Progenitor cell of endocrine pancreas (in vitro differentiated cells): ENCODE results near the gene ZNF362. TPM values are rescaled to one million over a fixed set of nuclear protein-coding genes. Genes with fewer than 3 reads are reported as not detected.

Source experiments
- DNase-seq: peaks from one replicate; pipeline ENCODE4 v3.0.0; 2021; ENCODE audit warnings: low spot score; ENCODE audit not compliant: unreplicated experiment
- H3K27ac Mint-ChIP-seq: 2 replicates; pipeline ENCODE4 v1.8.0; 2021; ENCODE audit warnings: mild to moderate bottlenecking, moderate library complexity, mixed read lengths
- H3K27me3 Mint-ChIP-seq: 2 replicates; pipeline ENCODE4 v1.8.0; 2021; ENCODE audit warnings: mixed read lengths
- H3K36me3 Mint-ChIP-seq: 2 replicates; pipeline ENCODE4 v1.8.0; 2022; ENCODE audit warnings: mixed read lengths; ENCODE audit not compliant: insufficient read depth
- H3K4me1 Mint-ChIP-seq: 2 replicates; pipeline ENCODE4 v1.8.0; 2021; ENCODE audit warnings: low read depth, mixed read lengths
- H3K4me3 Mint-ChIP-seq: 2 replicates; pipeline ENCODE4 v1.8.0; 2021; ENCODE audit warnings: low read depth, mild to moderate bottlenecking, moderate library complexity, mixed read lengths
- H3K9me3 Mint-ChIP-seq: 2 replicates; pipeline ENCODE4 v1.8.0; 2021; ENCODE audit warnings: low read depth, mixed read lengths
- total RNA-seq: library from RNA; stranded (reverse); gene quantifications from 2 replicates; pipeline ENCODE4 v1.2.1, GENCODE V29; 2021
- TF ChIP-seq, protein P1 (sequence below): fragments of 200-600 bp; sonication (generic); IDR thresholded peaks from one replicate; pipeline ENCODE4 v1.5.0; 2021; ENCODE audit warnings: antibody characterized with exemption, mild to moderate bottlenecking; ENCODE audit not compliant: unreplicated experiment

Gene ZNF362
- total RNA-seq, 1 donor from 2014 or later, result 79.3 TPM

DNA sequence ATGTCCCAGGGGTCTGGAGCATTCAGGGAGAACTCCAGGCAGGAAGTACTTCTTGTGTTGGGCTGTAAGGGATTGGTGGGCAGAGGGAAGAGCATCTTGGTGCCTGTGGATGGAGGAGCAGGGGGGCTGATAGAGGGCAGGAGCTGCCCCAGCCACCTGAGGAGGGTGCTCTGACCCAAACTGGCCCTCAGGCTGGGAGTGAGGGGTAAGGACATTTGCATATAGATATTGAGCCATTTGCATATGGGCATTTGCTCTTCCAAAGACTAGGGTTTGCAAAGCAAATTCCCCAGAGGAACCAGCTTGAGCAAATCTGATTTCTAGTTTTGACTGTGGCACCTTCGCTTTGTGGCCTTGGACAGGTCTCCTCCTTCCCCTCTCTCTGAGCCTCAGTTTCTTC lies 18.2 kb downstream of the ZNF362 start:
- DNase-seq, result no peak
- TF ChIP-seq, protein P1, sequence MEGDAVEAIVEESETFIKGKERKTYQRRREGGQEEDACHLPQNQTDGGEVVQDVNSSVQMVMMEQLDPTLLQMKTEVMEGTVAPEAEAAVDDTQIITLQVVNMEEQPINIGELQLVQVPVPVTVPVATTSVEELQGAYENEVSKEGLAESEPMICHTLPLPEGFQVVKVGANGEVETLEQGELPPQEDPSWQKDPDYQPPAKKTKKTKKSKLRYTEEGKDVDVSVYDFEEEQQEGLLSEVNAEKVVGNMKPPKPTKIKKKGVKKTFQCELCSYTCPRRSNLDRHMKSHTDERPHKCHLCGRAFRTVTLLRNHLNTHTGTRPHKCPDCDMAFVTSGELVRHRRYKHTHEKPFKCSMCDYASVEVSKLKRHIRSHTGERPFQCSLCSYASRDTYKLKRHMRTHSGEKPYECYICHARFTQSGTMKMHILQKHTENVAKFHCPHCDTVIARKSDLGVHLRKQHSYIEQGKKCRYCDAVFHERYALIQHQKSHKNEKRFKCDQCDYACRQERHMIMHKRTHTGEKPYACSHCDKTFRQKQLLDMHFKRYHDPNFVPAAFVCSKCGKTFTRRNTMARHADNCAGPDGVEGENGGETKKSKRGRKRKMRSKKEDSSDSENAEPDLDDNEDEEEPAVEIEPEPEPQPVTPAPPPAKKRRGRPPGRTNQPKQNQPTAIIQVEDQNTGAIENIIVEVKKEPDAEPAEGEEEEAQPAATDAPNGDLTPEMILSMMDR, result no peak
- Mint-ChIP-seq H3K4me3 (no peak overlapping the region), H3K9me3 (no peaks in the 10 kb centered on the region), H3K4me1 (peaks cover 3% of the 10 kb centered on the region), H3K27ac (no peak overlapping the region), H3K36me3 (peaks cover 9% of the 10 kb centered on the region), H3K27me3 (no peaks in the 10 kb centered on the region)

GRCh38 chr1:33275195-33275594 lies 18.9 kb downstream of the ZNF362 start:
- TF ChIP-seq, protein P1, result no peak
- Mint-ChIP-seq H3K4me3 (no peak overlapping the region), H3K27me3 (no peaks in the 10 kb centered on the region), H3K4me1 (peaks cover 3% of the 10 kb centered on the region), H3K9me3 (no peaks in the 10 kb centered on the region), H3K36me3 (peaks cover 12% of the 10 kb centered on the region), H3K27ac (no peak overlapping the region)
- DNase-seq, result no peak

- H3K4me3 Mint-ChIP-seq, result no peak overlapping the region
Observed at GRCh38 chr1:33275706-33276572, 19.6 kb downstream of the ZNF362 start.

DNA sequence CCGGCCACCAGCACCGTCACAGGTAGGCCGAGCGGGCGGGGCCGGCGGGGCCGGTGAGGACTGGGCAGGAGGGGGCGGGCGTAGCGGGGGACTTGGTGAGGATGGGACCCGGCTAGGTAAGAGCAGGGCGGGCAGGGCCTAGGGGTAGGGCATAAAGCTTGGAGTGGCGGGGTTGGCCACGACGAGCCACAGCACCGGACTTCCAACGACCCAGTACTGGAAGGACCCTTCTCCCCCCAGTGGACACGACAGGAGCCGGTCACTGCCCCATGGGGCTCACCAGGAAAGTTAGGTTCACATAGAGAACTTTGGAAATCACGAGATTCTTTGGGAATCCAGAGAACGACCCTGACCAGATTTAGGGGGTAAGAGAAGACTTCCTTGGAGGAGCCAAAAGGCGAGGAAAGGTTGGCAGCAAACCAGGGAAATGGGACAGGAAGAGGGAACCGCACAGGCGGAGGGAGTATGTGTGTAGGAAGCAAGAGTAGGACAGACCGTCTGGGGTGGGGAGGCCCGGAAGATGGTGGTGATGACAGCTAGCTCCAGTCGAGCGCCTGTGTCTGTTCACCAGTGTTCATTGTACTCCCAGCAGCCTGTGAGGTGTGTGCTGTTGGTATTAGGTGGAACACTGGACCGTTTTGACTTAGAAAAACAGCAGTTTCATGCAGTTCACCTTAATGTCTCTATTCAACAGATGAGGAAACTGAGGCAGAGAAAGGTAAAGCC lies 20.4 kb downstream of the ZNF362 start:
- TF ChIP-seq, protein P1, result no peak
- peak overlapping the region; percentile 18 for H3K27ac Mint-ChIP-seq
- H3K27me3 Mint-ChIP-seq, result no peaks in the 10 kb centered on the region
- no peaks in the 10 kb centered on the region for H3K9me3 Mint-ChIP-seq
- H3K4me3 Mint-ChIP-seq, result no peak overlapping the region
- peaks cover 13% of the 10 kb centered on the region for H3K36me3 Mint-ChIP-seq
- peaks cover 1% of the 10 kb centered on the region for H3K4me1 Mint-ChIP-seq
- DNase-seq, result no peak

More at GRCh38 chr1:33275706-33276572, 19.6 kb downstream of the ZNF362 start:
- DNase-seq, result no peak
- TF ChIP-seq, protein P1, result no peak
- Mint-ChIP-seq H3K27me3 (no peaks in the 10 kb centered on the region), H3K27ac (no peak overlapping the region), H3K36me3 (peaks cover 12% of the 10 kb centered on the region), H3K9me3 (no peaks in the 10 kb centered on the region), H3K4me1 (peaks cover 3% of the 10 kb centered on the region)

GRCh38 chr1:33277488-33278084 lies 21.3 kb downstream of the ZNF362 start:
- Mint-ChIP-seq H3K27ac (no peak overlapping the region), H3K27me3 (no peaks in the 10 kb centered on the region), H3K4me3 (no peak overlapping the region), H3K36me3 (peaks cover 16% of the 10 kb centered on the region), H3K4me1 (peaks cover 1% of the 10 kb centered on the region), H3K9me3 (no peaks in the 10 kb centered on the region)
- TF ChIP-seq, protein P1, result no peak
- no peak for DNase-seq
